IMR-90 (cell line): Measurements from ENCODE around the gene TEX44. TPM values are rescaled to one million over a fixed set of nuclear protein-coding genes. Genes with fewer than 3 reads are reported as not detected.

Experiments
- ATAC-seq: fragments of 200-7000 bp; cut with Tn5 transposase; 2 replicates; pipeline ENCODE4 v1.9.1; 2020; ENCODE audit warnings: low read depth, mild to moderate bottlenecking, moderate library complexity
- BruUV-seq: library from RNA; stranded (reverse); fragments of 400-500 nt; replicated peaks from 2 replicates; lab custom pipeline; 2021; lab: Mats Ljungman, UMichigan
- CTCF ChIA-PET: fragments of 300-600 bp; formaldehyde crosslinking; extraction: SDS; loops from one replicate; lab custom pipeline; 2021; ENCODE audit warnings: antibody characterized with exemption; lab: Yijun Ruan, JAX
- POLR2A ChIA-PET: fragments of 300-600 bp; sonication (Branson Sonifier 250); formaldehyde crosslinking; loops from one replicate; lab custom pipeline; 2022; ENCODE audit warnings: antibody characterized with exemption; ENCODE audit not compliant: unreplicated experiment; lab: Charles Lee
- DNase-seq: peaks from one replicate; pipeline ENCODE4 v3.0.0; 2013
- H2AFZ ChIP-seq: replicated peaks from 2 replicates; pipeline ENCODE3; 2013; ENCODE audit warnings: low read length, mild to moderate bottlenecking; ENCODE audit not compliant: poor library complexity
- H2AK5ac ChIP-seq: 2 replicates; pipeline ENCODE4 v1.6.1; 2013; ENCODE audit warnings: low read depth, low read length, inconsistent platforms
- H2AK9ac ChIP-seq: replicated peaks from 2 replicates; pipeline ENCODE3; 2013; ENCODE audit warnings: mild to moderate bottlenecking, low read depth, low read length, moderate library complexity; ENCODE audit not compliant: poor library complexity
- H2BK120ac ChIP-seq: 2 replicates; pipeline ENCODE4 v1.6.1; 2013; ENCODE audit warnings: low read depth, low read length, inconsistent platforms
- H2BK15ac ChIP-seq: 3 replicates; pipeline ENCODE4 v1.6.1; 2013; ENCODE audit warnings: low read depth, low read length, inconsistent platforms
- H2BK20ac ChIP-seq: 2 replicates; pipeline ENCODE4 v1.6.1; 2013; ENCODE audit warnings: low read depth, mild to moderate bottlenecking, inconsistent platforms, low read length, moderate library complexity
- H2BK5ac ChIP-seq: 2 replicates; pipeline ENCODE4 v1.6.1; 2013; ENCODE audit warnings: mild to moderate bottlenecking, low read depth, low read length, inconsistent platforms; ENCODE audit not compliant: poor library complexity, severe bottlenecking
- H3K14ac ChIP-seq: replicated peaks from 2 replicates; pipeline ENCODE4 v1.6.1; 2013; ENCODE audit warnings: low read depth, low read length, inconsistent platforms
- H3K18ac ChIP-seq: 2 replicates; pipeline ENCODE4 v1.6.1; 2013; ENCODE audit warnings: low read depth, low read length, control low read depth
- H3K23ac ChIP-seq: 2 replicates; pipeline ENCODE4 v1.6.1; 2013; ENCODE audit warnings: low read depth, low read length, inconsistent platforms
- H3K27ac ChIP-seq: 2 replicates; pipeline ENCODE4 v1.5.1; 2013; ENCODE audit warnings: mild to moderate bottlenecking, control low read depth, low read length; ENCODE audit not compliant: insufficient read depth
- H3K27me3 ChIP-seq: 2 replicates; pipeline ENCODE4 v1.6.1; 2013; ENCODE audit warnings: low read length; ENCODE audit not compliant: control insufficient read depth, insufficient read depth
- H3K36me3 ChIP-seq: 2 replicates; pipeline ENCODE4 v1.6.1; 2013; ENCODE audit warnings: low read length, mixed read lengths; ENCODE audit not compliant: control insufficient read depth, insufficient read depth
- H3K4ac ChIP-seq: 2 replicates; pipeline ENCODE4 v1.6.1; 2013; ENCODE audit warnings: low read depth, low read length, inconsistent platforms
- H3K4me1 ChIP-seq: 2 replicates; pipeline ENCODE4 v1.6.1; 2013; ENCODE audit warnings: low read length, mixed read lengths; ENCODE audit not compliant: control insufficient read depth, insufficient read depth
- H3K4me2 ChIP-seq: 2 replicates; pipeline ENCODE4 v1.6.1; 2013; ENCODE audit warnings: low read depth, mild to moderate bottlenecking, control low read depth, low read length, moderate library complexity
- H3K4me3 ChIP-seq: 2 replicates; pipeline ENCODE4 v1.5.1; 2013; ENCODE audit warnings: low read depth, mild to moderate bottlenecking, control low read depth, low read length, moderate library complexity; ENCODE audit not compliant: insufficient read depth
- H3K56ac ChIP-seq: 2 replicates; pipeline ENCODE4 v1.6.1; 2013; ENCODE audit warnings: low read length, inconsistent platforms; ENCODE audit not compliant: insufficient read depth; ENCODE audit errors: extremely low read depth
- H3K79me1 ChIP-seq, 2 experiments: 2 replicates each; pipeline ENCODE4 v1.6.1; 2013; ENCODE audit warnings: low read length in 2 of 2, inconsistent platforms in 1 of 2, low read depth in 1 of 2
- H3K9ac ChIP-seq: 2 replicates; pipeline ENCODE4 v1.6.1; 2013; ENCODE audit warnings: low read depth, low read length, control low read depth
- H3K9me1 ChIP-seq: 2 replicates; pipeline ENCODE4 v1.6.1; 2013; ENCODE audit warnings: low read length, inconsistent platforms; ENCODE audit not compliant: insufficient read depth
- H3K9me3 ChIP-seq: 2 replicates; pipeline ENCODE4 v1.6.1; 2013; ENCODE audit warnings: low read length; ENCODE audit not compliant: control insufficient read depth, insufficient read depth
- H4K20me1 ChIP-seq: 2 replicates; pipeline ENCODE4 v1.6.1; 2013; ENCODE audit warnings: low read length, inconsistent platforms; ENCODE audit not compliant: insufficient read depth
- H4K5ac ChIP-seq: 2 replicates; pipeline ENCODE4 v1.6.1; 2013; ENCODE audit warnings: mild to moderate bottlenecking, low read depth, low read length, control low read depth
- H4K8ac ChIP-seq, 2 experiments: 2 replicates each; pipeline ENCODE4 v1.6.1; 2013; ENCODE audit warnings: low read depth in 2 of 2, low read length in 2 of 2, control low read depth in 1 of 2, inconsistent platforms in 1 of 2
- H4K91ac ChIP-seq: 2 replicates; pipeline ENCODE4 v1.6.1; 2013; ENCODE audit warnings: low read depth, low read length, inconsistent platforms; ENCODE audit not compliant: insufficient read depth
- MXI1 ChIP-seq: IDR thresholded peaks from 2 replicates; pipeline ENCODE4 v1.6.1; 2012; ENCODE audit warnings: low read depth, mild to moderate bottlenecking, low read length, moderate library complexity, borderline replicate concordance
- RFX5 ChIP-seq: IDR thresholded peaks from 2 replicates; pipeline ENCODE4 v1.8.0; 2012; ENCODE audit warnings: low read depth, mild to moderate bottlenecking, low read length, moderate library complexity
- WGBS, 2 experiments: methylation state at CpG; one replicate each; pipeline versions ENCODE4 v1.1.5 to v1.1.7; 2013; ENCODE audit warnings: missing lambda C conversion rate in 2 of 2; ENCODE audit not compliant: insufficient read length in 1 of 2; ENCODE audit errors: extremely low coverage in 2 of 2; 5-methylcytosine and 5-hydroxymethylcytosine counted together
- dilution Hi-C: fragments of 300-500 bp; cut with HindIII; formaldehyde crosslinking; loops from one replicate; pipeline ENCODE4 v1.14.3; 2018; ENCODE audit warnings: low sequenced_read_pairs; ENCODE audit not compliant: unreplicated experiment
- in situ Hi-C: fragments of 300-500 bp; cut with MboI; formaldehyde crosslinking; loops from 3 replicates; pipeline ENCODE4 v1.14.3; 2019; ENCODE audit warnings: low sequenced_read_pairs, inconsistent platforms, mixed read lengths
- intact Hi-C: fragments of 100-400 bp; cut with micrococcal nuclease; formaldehyde crosslinking; loops from 2 replicates; pipeline ENCODE4 v1.10.0; 2022
- polyA plus RNA-seq, 3 experiments: library from polyadenylated mRNA; depleted of rRNA; stranded (reverse); fragments of >200 nt; gene quantifications; 2 replicates each; pipeline ENCODE4 v1.2.3, GENCODE V29; 2012; ENCODE audit warnings: low replicate concordance in 1 of 3
- total RNA-seq: library from RNA; depleted of rRNA; stranded (reverse); fragments of >200 nt; gene quantifications from 2 replicates; pipeline ENCODE4 v1.2.3, GENCODE V29; 2012

TEX44 gene
- total and polyA plus RNA-seq, 2 of the 4 experiments (the other 2 are of a cell fraction): not detected

GRCh38 chr2:231565887-231566594 lies 26.6 kb upstream of the TEX44 start:
- H3K79me1 ChIP-seq: no peaks in the 10 kb centered on the region
- in situ Hi-C loops (no loop called here), dilution Hi-C loops (no loop called here), intact Hi-C loops (no loop called here)
- DNase-seq (no peak), ATAC-seq (no peak)
- H3K56ac ChIP-seq: no peak overlapping the region
- H3K9me3 ChIP-seq: no peaks in the 10 kb centered on the region
- no peak overlapping the region for H2AK9ac ChIP-seq
- no peak overlapping the region for H2AFZ ChIP-seq
- no peak overlapping the region for H3K27ac ChIP-seq
- H3K36me3 ChIP-seq: no peaks in the 10 kb centered on the region
- H4K8ac ChIP-seq: no peak overlapping the region
- H3K14ac ChIP-seq: no peak overlapping the region
- TF ChIP-seq RFX5 (no peak), MXI1 (no peak)
- no peak overlapping the region for H4K91ac ChIP-seq
- no peak overlapping the region for H3K9ac ChIP-seq
- no peak overlapping the region for H3K18ac ChIP-seq
- H2BK20ac ChIP-seq: no peak overlapping the region
- peaks cover 5% of the 10 kb centered on the region; the same call in 1 of the 2 replicates for H3K27me3 ChIP-seq
- BruUV-seq: no TSS peak
- H3K4me1 ChIP-seq: no peaks in the 10 kb centered on the region
- no peak overlapping the region for H3K4me3 ChIP-seq
- CTCF ChIA-PET: interaction anchor here (0.5 to 1.9 kb wide), 4 partner anchors 8 to 110 kb away, joined by 3 to 8 read pairs (median 3); no protein-coding TSS in a partner anchor
- H4K20me1 ChIP-seq: no peaks in the 10 kb centered on the region
- no peak overlapping the region for H2AK5ac ChIP-seq
- no peak overlapping the region for H4K5ac ChIP-seq
- H3K4me2 ChIP-seq: no peak overlapping the region
- WGBS, 2 experiments: no CpG with 5 or more reads among the region's 4 CpGs
- H3K9me1 ChIP-seq: no peaks in the 10 kb centered on the region
- no peak overlapping the region for H2BK15ac ChIP-seq
- no peak overlapping the region for H3K23ac ChIP-seq
- no peak overlapping the region for H2BK5ac ChIP-seq
- no peak overlapping the region for H3K4ac ChIP-seq
- no peak overlapping the region for H2BK120ac ChIP-seq
- POLR2A ChIA-PET: no interaction called here
